Activated T-helper 1 cell treated with anti-CD3 and anti-CD28 coated beads, Interleukin-2, amount 50 U/mL, for 16 hours (primary cell): ENCODE data around the gene APEX2.
"Not testable (repeated sequence)": the region's sequence is repeated elsewhere in the genome, so short reads cannot be mapped to it uniquely, and the experiment has no call there.

ENCODE experiments used
- DNase-seq, 2 donors: peaks; one replicate each; pipeline ENCODE4 v3.0.0-alpha.2; 2020; ENCODE audit warnings: low read depth in 1 of 2, low spot score in 1 of 2

APEX2 gene

DNA sequence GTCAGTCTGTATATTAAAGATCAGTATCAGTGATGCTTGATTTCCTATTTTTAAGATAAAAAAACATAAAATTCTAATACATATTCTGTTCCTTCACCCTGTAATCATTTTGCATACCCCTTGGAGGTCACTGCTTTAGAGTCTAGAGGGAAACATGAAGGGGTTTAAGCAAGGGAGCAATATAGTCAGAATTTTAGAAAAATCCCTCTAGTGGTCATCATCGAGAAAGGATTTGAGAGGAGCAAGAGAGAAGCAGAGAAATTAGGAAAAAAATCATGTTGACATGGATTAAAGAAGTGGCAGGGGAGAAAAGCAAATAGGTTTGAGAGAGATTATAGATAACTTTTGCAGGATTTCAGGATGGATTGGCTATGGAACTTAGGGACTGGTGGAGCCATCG lies 11.1 kb downstream of the APEX2 start:
- no peak for DNase-seq

DNA sequence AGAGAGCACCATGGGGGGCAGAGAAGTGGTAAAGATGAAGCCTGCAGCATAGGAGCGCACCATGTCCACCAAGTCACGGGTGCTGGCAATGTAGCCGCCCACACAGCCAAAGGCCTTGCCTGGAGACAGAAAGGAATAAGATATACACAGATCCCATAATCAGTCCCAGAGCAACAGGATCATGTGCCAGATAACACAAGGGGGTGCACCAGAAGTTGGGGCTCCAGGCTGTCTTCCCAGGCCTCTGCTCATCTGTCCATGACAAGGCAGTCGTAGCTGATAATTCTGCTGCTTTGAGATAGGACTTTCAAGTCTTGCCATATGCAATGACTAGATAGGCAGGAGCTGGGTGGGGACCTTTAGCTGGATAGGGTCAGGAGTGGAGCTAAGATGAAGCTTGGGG lies 14.7 kb downstream of the APEX2 start:
- DNase-seq, result no peak

DNA sequence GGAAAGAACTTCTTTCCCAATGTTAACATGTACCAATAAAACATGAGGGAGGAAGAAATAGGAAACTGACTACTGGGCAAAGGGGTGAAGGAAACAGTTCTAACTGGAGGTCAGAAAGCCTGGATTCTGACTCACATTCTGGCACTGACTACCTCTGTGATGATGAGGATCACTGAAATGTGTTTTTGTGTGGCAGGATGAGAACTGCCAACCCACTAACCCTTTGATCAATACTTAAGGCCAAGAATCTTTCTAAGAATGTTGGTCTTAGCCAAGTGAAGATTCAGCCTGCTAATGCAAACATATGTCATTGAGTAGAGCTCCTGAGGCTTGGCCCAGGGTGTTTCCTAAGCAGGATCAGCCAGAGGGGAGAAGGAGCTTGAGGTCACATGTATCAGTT lies 26.0 kb downstream of the APEX2 start:
- no peak for DNase-seq

DNA sequence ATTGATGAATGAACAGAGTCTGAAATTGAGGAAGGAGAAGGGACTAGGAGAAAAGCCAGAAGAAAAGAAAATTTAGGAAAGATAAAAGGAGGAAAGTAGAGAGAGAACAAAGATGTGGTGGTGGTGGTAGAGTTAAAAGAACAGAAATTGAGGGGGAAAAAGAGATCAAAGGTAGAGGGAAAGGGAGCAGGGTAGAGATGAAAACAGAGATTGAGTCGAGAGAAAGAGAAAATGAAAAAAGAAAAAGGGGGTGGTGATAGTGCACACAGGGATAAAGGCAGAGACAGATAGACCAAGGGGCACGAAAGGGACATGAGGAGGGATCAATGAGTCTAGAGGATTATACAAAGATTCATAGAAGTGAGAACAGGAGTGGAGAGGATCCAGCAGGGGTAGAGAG lies 26.7 kb downstream of the APEX2 start:
- DNase-seq, result no peak

DNA sequence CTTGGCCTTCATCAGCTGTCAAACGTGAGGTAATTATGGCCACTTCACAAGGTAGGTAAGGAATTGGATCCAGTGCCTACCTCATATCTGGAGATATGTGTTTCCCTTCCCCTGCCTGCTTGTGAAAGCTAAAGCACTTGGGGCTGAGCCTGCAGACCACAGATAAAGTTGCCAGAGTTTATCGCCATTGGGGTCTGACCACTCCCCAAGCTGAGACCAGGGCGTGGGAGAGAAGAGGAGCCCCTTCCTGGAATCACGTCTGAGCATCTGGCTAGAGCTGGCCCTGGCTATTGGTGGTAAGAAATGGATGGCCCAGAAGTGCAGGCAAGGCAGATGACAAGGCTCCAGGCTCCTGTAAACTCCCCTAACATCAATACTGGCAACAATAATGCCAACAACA lies 27.9 kb downstream of the APEX2 start:
- no peak for DNase-seq

DNA sequence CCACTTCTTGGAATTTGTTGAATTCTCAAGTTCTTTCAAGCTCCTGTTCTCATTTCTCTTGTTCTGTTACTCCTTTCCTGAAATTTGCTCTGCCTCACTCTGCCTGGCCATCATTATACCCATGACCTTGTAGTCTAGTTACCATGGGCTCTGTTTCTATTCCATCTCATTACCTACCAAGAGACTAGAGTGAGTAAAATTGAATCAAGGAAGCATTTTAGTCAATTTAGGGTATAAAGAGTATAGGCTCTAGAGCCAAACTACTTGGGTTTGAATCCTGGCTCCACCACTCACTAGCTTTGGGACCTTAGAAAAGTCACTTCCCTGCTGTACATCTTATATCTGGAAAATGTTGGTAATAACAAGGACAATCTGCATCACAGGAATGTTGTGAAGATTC lies 28.4 kb downstream of the APEX2 start:
- no peak for DNase-seq

DNA sequence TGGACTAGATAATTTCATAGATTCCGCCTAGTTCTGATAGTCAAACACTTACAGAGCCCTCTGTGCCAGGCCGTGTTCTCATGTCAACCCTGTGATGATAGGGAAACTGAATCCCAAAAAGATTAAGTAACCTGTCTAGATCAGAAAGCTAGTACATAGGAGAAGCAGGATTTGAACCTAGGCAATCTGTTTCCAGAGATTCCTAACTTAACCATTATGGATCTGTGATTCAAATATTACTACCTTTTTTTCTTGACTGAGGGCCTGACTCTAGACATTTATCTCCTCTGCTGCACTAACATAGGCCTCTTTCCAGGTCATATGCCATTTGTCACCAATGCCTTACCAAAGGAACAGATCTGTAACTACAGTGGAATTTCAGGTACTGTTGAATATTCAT lies 29.1 kb downstream of the APEX2 start:
- no peak for DNase-seq

DNA sequence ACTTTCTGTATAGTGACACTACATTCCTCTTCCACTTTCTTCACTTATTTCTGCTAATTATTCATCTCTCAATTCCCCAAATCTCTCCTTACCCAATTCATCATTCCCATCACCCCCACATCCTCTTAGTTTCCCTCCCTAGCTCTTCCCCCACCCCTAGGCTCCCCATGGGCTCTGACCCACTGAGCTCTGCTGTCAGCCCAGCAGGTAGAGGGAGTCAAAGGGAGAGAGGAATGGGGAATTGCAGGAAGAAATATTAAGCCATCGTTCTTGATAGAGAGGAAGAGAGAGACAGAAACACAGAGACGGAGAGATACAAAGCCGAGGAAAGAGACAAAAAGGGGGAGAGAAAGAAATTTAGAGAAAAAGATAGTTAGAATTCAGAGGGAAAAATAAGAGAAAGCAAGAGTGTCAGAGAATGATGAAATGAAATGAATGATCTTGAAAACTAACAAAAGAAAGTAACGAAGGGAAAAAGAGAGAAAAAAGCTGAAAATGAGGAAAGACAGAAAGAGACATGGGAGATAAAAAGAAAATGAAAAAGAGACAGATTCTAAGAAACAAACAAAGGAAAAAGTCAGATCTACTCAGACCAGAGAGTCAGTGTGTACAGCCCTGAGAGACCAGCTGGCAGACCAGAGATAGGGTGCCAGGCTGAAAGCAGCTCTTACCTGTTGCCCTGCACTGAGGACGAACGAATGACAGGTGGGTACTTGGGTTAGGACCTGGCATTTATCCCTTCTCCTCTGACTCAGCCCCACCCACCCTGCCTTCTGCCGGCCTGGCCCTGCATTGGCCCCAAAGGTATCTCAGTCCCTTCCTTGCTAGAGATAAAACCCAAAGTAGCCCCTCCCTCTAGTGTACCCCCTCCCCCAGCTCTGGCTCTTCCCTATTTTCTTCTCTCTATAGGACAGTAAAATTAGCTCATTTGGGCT lies 30.4 kb downstream of the APEX2 start, which contains the start of gene ALAS2:
Gene ALAS2 (minus strand): TSS at position 707 of the 935 bp plus-strand sequence. CDS start 4,977 bp downstream, outside the sequence.
- DNase-seq, result no peak

DNA sequence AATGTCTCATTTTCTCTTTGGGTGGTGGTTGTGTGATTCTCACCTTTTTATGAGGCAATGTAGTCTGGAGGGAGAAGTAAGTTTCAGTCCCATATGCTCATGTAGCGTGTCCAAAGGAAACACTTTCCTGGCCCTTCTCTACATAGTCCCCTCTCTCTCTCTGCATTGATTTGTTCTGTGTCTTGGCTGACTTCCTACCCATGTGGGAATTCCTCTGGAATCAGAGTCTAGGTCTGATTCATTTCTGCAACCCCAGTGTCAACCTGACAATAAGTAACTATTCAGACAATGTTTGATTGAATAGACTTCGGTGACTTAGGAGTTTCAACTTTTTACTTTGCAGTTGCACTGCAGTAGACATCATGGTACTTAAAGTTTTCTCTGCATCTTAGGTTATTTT lies 33.3 kb downstream of the APEX2 start:
- no peak for DNase-seq

DNA sequence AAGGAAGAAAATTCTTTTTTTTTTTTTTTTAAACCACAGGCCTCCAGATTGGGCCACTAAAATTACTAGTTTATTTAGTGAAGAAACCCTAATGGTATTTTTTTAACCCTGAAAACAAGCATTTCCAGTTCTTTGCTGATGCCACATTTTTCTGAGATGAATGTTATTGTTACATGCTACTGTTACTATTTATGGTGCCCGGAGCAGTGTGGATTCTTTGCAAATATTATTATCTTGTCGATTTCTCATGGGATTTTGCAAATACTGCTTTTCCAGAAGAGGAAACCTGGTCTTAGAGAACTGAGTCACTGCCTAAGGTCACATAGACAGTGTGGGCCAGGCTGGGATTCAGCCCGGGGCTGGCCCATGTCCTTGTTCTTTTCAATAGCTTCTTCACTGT lies 39.3 kb downstream of the APEX2 start:
- DNase-seq, result no peak

DNA sequence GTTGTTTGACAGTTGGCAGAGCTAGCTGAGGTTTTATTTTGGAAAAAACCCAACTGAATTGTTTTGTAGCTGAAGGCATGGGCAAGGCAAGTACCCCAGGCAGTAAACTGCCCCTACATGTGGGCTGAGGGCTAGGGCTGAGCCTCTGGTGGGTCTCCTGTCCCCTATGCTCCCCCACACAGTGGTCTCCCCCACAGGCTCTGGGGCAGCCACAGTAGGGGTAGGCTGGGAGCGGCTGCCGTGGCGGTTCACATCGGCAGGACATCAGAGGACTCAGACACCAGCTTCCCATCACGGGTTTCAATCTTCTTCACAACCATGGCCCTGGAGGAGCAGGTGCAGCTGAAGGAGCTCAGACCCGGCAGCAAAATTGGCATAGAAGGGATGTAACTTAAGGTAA lies 41.4 kb downstream of the APEX2 start:
- DNase-seq, result no peak

DNA sequence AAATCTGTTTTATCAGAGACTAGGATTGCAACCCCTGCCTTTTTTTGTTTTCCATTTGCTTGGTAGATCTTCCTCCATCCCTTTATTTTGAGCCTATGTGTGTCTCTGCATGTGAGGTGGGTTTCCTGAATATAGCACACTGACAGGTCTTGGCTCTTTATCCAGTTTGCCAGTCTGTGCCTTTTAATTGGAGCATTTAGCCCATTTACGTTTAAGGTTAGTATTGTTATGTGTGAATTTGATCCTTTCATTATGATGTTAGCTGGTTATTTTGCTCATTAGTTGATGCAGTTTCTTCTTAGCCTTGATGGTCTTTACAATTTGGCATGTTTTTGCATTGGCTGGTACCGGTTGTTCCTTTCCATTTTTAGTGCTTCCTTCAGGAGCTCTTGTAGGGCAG lies 50.4 kb downstream of the APEX2 start:
- DNase-seq, result not testable (repeated sequence)

DNA sequence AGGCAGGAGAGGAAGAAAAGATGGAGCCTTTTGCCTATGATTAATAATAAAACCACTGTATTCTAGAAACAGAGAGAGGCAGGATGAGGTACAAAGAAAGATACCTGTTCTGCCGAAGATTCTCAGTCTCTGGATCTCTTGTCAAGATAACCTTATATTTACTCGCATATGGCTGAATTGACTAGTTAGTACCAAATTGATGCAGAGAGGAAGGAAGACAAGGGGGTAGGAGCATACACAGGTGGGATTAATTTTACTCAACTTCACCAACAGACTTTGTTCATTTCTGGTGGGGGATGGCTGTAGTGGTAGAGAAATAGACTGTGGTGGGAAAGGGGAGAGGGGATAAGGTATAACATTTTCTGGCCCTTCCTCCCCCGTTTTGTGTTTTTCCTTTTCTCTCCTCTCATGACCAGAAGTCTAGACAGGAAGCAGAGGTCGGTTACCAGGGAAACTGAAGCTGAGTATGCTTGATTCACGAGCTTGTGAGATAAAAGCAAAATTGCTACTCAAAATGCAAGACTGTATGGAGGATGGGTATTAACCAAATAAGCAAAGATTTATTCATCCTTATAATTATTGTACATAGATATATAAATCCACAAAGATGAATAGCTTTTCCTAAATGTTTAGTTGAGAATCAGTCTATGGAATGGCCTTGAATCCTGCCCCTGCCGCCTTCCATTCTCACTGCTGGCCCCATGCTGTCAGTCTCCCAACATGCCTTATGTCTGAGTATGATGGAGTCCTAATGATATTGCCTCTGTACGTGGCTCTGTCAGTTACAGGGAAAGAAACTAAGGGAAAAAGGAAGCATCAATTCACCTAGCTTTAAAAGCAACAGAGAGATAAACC lies 56.9 kb downstream of the APEX2 start:
- DNase-seq, result no peak

DNA sequence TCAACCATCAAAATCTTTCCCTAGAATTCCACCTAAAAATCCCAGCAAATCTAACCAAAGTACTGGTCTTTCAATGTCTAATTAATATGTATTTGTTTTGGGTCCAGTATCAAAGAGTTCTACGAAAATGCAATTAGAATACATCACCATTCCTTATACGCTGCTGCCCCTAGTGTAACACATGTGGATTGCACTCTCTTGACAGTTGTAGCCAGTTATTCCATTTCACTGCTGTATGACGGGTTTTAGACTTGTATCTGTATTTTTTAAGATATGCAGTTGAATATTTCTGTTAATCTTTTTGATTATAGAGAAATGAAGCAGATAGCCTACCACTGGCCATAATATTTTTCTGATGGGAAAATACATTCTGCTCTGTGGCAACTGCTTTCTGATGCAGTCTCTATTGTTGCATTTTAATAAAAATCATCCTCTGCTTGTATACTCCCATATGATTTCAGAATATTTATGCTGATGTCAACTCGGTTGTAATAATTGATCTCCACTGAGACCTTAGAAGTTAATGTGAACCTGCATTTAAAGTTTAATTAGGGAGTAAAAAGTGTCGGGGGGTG lies 57.6 kb downstream of the APEX2 start:
- DNase-seq, result no peak
